Thyroid gland (tissue), 4 donors: ENCODE measurements around the gene RIT2. TPM values are rescaled to one million over a fixed set of nuclear protein-coding genes. Genes with fewer than 3 reads are reported as not detected.

Experiments used
- DNase-seq, 2 donors: peaks; one replicate each; pipeline ENCODE4 v3.0.0-alpha.2; 2019
- H3K27ac ChIP-seq, 3 donors: fragments of 200-600 bp; sonication (generic); 1 replicate in 2 of 3; 2 replicates in 1 of 3; pipeline ENCODE4 v1.5.1; 2016 to 2019; ENCODE audit warnings: mild to moderate bottlenecking in 1 of 3, moderate library complexity in 1 of 3
- H3K27me3 ChIP-seq: fragments of 200-600 bp; sonication (generic); one replicate; pipeline ENCODE4 v1.5.1; 2019
- H3K36me3 ChIP-seq, 2 donors: fragments of 200-600 bp; sonication (generic); one replicate each; pipeline ENCODE4 v1.5.1; 2016 to 2019
- H3K4me1 ChIP-seq, 2 donors: fragments of 200-600 bp; sonication (generic); one replicate each; pipeline ENCODE4 v1.5.1; 2017 to 2019
- H3K4me3 ChIP-seq, 3 donors: fragments of 200-600 bp; sonication (generic); replicated peaks in 1 of 3; 1 replicate in 2 of 3; 2 replicates in 1 of 3; pipeline ENCODE4 v1.5.1; 2016; ENCODE audit warnings: mild to moderate bottlenecking in 1 of 3
- H3K9me3 ChIP-seq: fragments of 200-600 bp; sonication (generic); one replicate; pipeline ENCODE4 v1.5.1; 2017
- CTCF ChIP-seq, 6 experiments: fragments of 200-600 bp in 3 of 6; fragments of 450-650 bp in 3 of 6; sonication (generic) in 3 of 6; IDR thresholded peaks; one replicate each; pipeline ENCODE4 v1.5.1; 2016 to 2019; ENCODE audit warnings: antibody characterized with exemption in 6 of 6, mild to moderate bottlenecking in 2 of 6, inconsistent platforms in 1 of 6, moderate library complexity in 1 of 6
- POLR2A ChIP-seq, 2 donors: fragments of 450-650 bp; IDR thresholded peaks; one replicate each; pipeline ENCODE4 v1.6.1; 2017; ENCODE audit warnings: antibody characterized with exemption in 2 of 2, mild to moderate bottlenecking in 2 of 2, moderate library complexity in 1 of 2
- WGBS, 2 donors: methylation state at CpG; one replicate each; pipeline ENCODE4 v1.1.5; 2017; 5-methylcytosine and 5-hydroxymethylcytosine counted together
- intact Hi-C: fragments of 100-400 bp; cut with DNase I; formaldehyde crosslinking; loops from one replicate; pipeline ENCODE4 v1.15.1; 2023
- total RNA-seq, 4 donors: library from RNA; depleted of rRNA; stranded (reverse); fragments of >200 nt; gene quantifications; one replicate each; pipeline ENCODE4 v1.2.3, GENCODE V29; 2016

Gene RIT2
- total RNA-seq, 4 donors from 2014 or later = not detected

DNA sequence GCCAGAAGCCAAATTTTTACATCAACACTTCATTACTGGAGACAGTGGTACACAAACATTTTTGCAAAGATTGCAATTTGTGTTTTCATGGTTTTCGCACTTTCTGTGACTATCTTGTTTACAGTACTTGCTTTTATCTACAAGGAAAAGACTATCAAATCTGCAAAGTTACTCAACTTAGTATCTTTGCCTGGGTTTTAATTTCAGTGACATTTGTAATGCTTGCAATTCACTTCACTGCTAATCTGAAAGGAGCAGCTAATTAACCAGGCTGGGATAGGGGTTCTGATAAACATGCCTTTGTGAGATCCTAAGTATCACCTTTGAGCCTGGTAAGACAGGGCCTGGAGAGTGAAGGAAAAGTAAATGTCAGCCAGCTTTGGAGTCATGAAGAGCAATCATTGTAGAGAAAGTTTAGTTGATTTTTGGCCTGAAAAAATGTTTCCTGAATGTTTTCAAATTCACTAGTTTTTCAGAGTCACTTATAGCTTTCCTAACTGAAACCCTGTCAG lies 194.2 kb downstream of the RIT2 start:
- no peak for TF ChIP-seq CTCF (IDR thresholded peaks at IDR 0.05)
- no peak for TF ChIP-seq POLR2A (IDR thresholded peaks at IDR 0.05)
- Histone ChIP-seq H3K36me3 (no peaks in the 10 kb centered on the region), H3K4me1 (no peaks in the 10 kb centered on the region), H3K27me3 (no peaks in the 10 kb centered on the region), H3K4me3 (no peak overlapping the region), H3K27ac (no peak overlapping the region), H3K9me3 (no peaks in the 10 kb centered on the region)
- WGBS, 2 donors = 80 to 88% methylated on average over 1 of the region's 1 CpG
- no peak for DNase-seq
- intact Hi-C loops = no loop called here

- H3K9me3 ChIP-seq = no peaks in the 10 kb centered on the region
- H3K4me1 ChIP-seq = no peaks in the 10 kb centered on the region
- H3K36me3 ChIP-seq = no peaks in the 10 kb centered on the region
- intact Hi-C loops = no loop called here
- no peak overlapping the region for H3K4me3 ChIP-seq
- H3K27me3 ChIP-seq = no peaks in the 10 kb centered on the region
- no peak for DNase-seq
- H3K27ac ChIP-seq = no peak overlapping the region
- TF ChIP-seq POLR2A (IDR thresholded peaks at IDR 0.05) = no peak
- no peak for TF ChIP-seq CTCF (IDR thresholded peaks at IDR 0.05)
- WGBS, 2 donors = 17 to 31% methylated on average over 1 of the region's 1 CpG
These were observed 194.9 kb downstream of the RIT2 start for GRCh38 chr18:42920621-42921020.

- no peak overlapping the region for H3K27ac ChIP-seq
- TF ChIP-seq CTCF (IDR thresholded peaks at IDR 0.05) (no peak), POLR2A (IDR thresholded peaks at IDR 0.05) (no peak)
- no peaks in the 10 kb centered on the region for H3K9me3 ChIP-seq
- H3K4me3 ChIP-seq = no peak overlapping the region
- H3K36me3 ChIP-seq = no peaks in the 10 kb centered on the region
- peaks cover 4 to 5% of the 10 kb centered on the region in 2 donors for H3K4me1 ChIP-seq
- DNase-seq = no peak
- 30 to 34% methylated on average over 2 of the region's 2 CpGs for WGBS, 2 donors
- H3K27me3 ChIP-seq = no peaks in the 10 kb centered on the region
- intact Hi-C loops = no loop called here
These were observed 200.2 kb downstream of the RIT2 start for GRCh38 chr18:42915299-42915698.

GRCh38 chr18:42914476-42914875 lies 201.0 kb downstream of the RIT2 start:
- Histone ChIP-seq H3K4me1 (peaks cover 4 to 5% of the 10 kb centered on the region in 2 donors), H3K9me3 (no peaks in the 10 kb centered on the region), H3K27ac (no peak overlapping the region), H3K36me3 (no peaks in the 10 kb centered on the region), H3K4me3 (no peak overlapping the region), H3K27me3 (no peaks in the 10 kb centered on the region)
- 90 to 93% methylated on average over 1 of the region's 1 CpG for WGBS, 2 donors
- no peak for DNase-seq
- intact Hi-C loops = no loop called here
- TF ChIP-seq POLR2A (IDR thresholded peaks at IDR 0.05) = no peak
- TF ChIP-seq CTCF (IDR thresholded peaks at IDR 0.05) = no peak

GRCh38 chr18:42909095-42909494 lies 206.4 kb downstream of the RIT2 start:
- Histone ChIP-seq H3K4me1 (no peaks in the 10 kb centered on the region), H3K4me3 (no peak overlapping the region), H3K9me3 (no peaks in the 10 kb centered on the region), H3K27me3 (no peaks in the 10 kb centered on the region), H3K27ac (no peak overlapping the region), H3K36me3 (no peaks in the 10 kb centered on the region)
- no peak for DNase-seq
- intact Hi-C loops = no loop called here
- 89 to 93% methylated on average over 3 of the region's 3 CpGs for WGBS, 2 donors
- TF ChIP-seq POLR2A (IDR thresholded peaks at IDR 0.05) = no peak
- no peak for TF ChIP-seq CTCF (IDR thresholded peaks at IDR 0.05)
